ENCODE data around the gene RANBP9. TPM values are rescaled to one million over a fixed set of nuclear protein-coding genes. Genes with fewer than 3 reads are reported as not detected.

Gene RANBP9
- polyA plus RNA-seq, 2 donors = 60.8 to 123 TPM

DNA sequence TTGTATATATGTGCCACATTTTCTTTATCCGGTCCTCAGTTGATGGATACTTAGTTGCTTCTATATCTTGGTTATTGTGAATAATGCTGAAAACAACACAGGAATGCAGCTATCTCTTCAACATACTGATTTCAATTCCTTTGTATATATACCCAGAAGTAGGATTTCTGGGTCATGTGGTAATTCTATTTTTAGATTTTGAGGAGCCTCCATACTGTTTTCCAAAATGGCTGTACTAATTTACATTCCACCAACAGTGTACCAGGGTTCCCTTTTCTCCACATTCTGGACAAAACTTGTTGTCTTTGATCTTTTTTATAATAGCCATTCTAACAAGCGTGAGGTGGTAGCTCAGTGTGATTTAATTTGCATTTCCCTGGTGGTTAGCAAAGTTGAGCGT lies 135.6 kb downstream of the RANBP9 start:
- Histone ChIP-seq H3K36me3 (ENCODE audit: control insufficient read depth in 2 of 2, insufficient read depth in 2 of 2, low read length in 1 of 2) (peaks cover 0 to 2% of the 10 kb centered on the region in 2 donors), H3K9me3 (ENCODE audit: control insufficient read depth in 2 of 2, insufficient read depth in 1 of 2, low read depth in 1 of 2, low read length in 1 of 2) (no peaks in the 10 kb centered on the region), H3K4me3 (ENCODE audit: low read depth in 1 of 2, low read length in 2 of 2) (no peak overlapping the region), H3K27me3 (ENCODE audit: control insufficient read depth in 1 of 2, insufficient read depth in 2 of 2, low read length in 2 of 2) (no peaks in the 10 kb centered on the region), H3K27ac (ENCODE audit: low read depth in 2 of 2, low read length in 1 of 2) (no peak overlapping the region), H3K4me1 (ENCODE audit: control insufficient read depth in 2 of 2, insufficient read depth in 2 of 2, low read length in 1 of 2) (peaks cover 0 to 5% of the 10 kb centered on the region in 2 donors)
- WGBS, 2 donors = 93 to 99% methylated on average over 3 of the region's 3 CpGs

DNA sequence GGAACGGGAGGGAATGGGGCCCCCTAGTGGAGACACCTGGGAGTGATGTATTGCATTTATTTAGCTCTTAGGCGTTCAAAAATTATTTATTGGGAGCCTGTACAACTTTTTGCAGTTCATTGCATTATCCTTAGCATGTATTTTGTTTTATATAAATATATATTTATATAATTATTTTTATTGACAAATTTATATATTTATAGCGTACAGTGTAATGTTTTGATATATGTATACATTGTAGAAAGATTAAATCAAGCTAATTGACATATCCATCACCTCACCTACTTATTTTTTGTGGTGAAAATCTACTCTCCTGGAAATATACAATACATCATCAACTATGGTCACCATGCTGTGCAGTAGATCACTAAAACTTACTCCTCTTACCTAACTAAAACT lies 136.3 kb downstream of the RANBP9 start:
- H3K4me3 ChIP-seq (ENCODE audit: low read depth in 1 of 2, low read length in 2 of 2) = peak overlapping the region; percentile 73 to 75
- H3K27me3 ChIP-seq (ENCODE audit: control insufficient read depth in 1 of 2, insufficient read depth in 2 of 2, low read length in 2 of 2) = no peaks in the 10 kb centered on the region
- H3K4me1 ChIP-seq (ENCODE audit: control insufficient read depth in 2 of 2, insufficient read depth in 2 of 2, low read length in 1 of 2) = peaks cover 0 to 5% of the 10 kb centered on the region in 2 donors
- H3K27ac ChIP-seq (ENCODE audit: low read depth in 2 of 2, low read length in 1 of 2) = peak overlapping the region; percentile 98
- H3K9me3 ChIP-seq (ENCODE audit: control insufficient read depth in 2 of 2, insufficient read depth in 1 of 2, low read depth in 1 of 2, low read length in 1 of 2) = no peaks in the 10 kb centered on the region
- WGBS, 2 donors = 21 to 28% methylated on average over 3 of the region's 3 CpGs
- H3K36me3 ChIP-seq (ENCODE audit: control insufficient read depth in 2 of 2, insufficient read depth in 2 of 2, low read length in 1 of 2) = no peaks in the 10 kb centered on the region

GRCh38 chr6:13574571-13575376 lies 136.9 kb downstream of the RANBP9 start, which contains the start of gene SIRT5:
SIRT5 (plus strand) TSS chr6:13574601; CDS start chr6:13584111, 9,510 bp downstream.
- no peaks in the 10 kb centered on the region for H3K36me3 ChIP-seq (ENCODE audit: control insufficient read depth in 2 of 2, insufficient read depth in 2 of 2, low read length in 1 of 2)
- H3K27ac ChIP-seq (ENCODE audit: low read depth in 2 of 2, low read length in 1 of 2) = peak within 1 kb of the TSS; percentile 98
- H3K4me1 ChIP-seq (ENCODE audit: control insufficient read depth in 2 of 2, insufficient read depth in 2 of 2, low read length in 1 of 2) = peaks cover 0 to 5% of the 10 kb centered on the region in 2 donors
- no peaks in the 10 kb centered on the region for H3K9me3 ChIP-seq (ENCODE audit: control insufficient read depth in 2 of 2, insufficient read depth in 1 of 2, low read depth in 1 of 2, low read length in 1 of 2)
- WGBS, 2 donors = 0 to 1% methylated on average over 46 to 52 of the region's 52 CpGs
- H3K27me3 ChIP-seq (ENCODE audit: control insufficient read depth in 1 of 2, insufficient read depth in 2 of 2, low read length in 2 of 2) = no peaks in the 10 kb centered on the region
- peak within 1 kb of the TSS; percentile 73 to 75 for H3K4me3 ChIP-seq (ENCODE audit: low read depth in 1 of 2, low read length in 2 of 2)

DNA sequence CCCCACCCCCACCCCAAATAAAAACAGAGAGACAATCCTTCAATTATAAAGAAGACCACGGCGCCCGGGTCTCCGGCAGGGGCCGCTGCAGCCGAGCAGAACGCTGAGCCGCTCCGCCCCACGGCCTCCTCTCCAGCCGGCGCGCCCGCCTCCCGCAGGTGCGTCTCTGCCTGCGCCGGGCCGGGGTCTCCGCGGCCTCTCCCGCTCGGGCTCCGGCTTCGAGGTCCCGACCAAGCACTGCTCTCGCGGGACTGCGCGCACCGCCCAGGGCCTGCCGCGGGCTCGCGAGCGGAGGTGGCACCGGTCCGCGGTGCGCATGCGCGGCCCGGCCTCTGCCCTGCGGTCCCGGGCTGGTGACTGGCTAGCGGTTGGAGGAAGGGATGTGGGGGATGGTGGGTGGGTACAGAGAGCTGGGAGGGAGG lies 137.5 kb downstream of the RANBP9 start:
- Histone ChIP-seq H3K36me3 (ENCODE audit: control insufficient read depth in 2 of 2, insufficient read depth in 2 of 2, low read length in 1 of 2) (no peaks in the 10 kb centered on the region), H3K27me3 (ENCODE audit: control insufficient read depth in 1 of 2, insufficient read depth in 2 of 2, low read length in 2 of 2) (peaks cover 0 to 1% of the 10 kb centered on the region in 2 donors), H3K9me3 (ENCODE audit: control insufficient read depth in 2 of 2, insufficient read depth in 1 of 2, low read depth in 1 of 2, low read length in 1 of 2) (no peaks in the 10 kb centered on the region), H3K27ac (ENCODE audit: low read depth in 2 of 2, low read length in 1 of 2) (peak overlapping the region; percentile 98), H3K4me1 (ENCODE audit: control insufficient read depth in 2 of 2, insufficient read depth in 2 of 2, low read length in 1 of 2) (peaks cover 0 to 5% of the 10 kb centered on the region in 2 donors), H3K4me3 (ENCODE audit: low read depth in 1 of 2, low read length in 2 of 2) (peak overlapping the region; percentile 73 to 75)
- 0 to 1% methylated on average over 27 to 46 of the region's 46 CpGs for WGBS, 2 donors

DNA sequence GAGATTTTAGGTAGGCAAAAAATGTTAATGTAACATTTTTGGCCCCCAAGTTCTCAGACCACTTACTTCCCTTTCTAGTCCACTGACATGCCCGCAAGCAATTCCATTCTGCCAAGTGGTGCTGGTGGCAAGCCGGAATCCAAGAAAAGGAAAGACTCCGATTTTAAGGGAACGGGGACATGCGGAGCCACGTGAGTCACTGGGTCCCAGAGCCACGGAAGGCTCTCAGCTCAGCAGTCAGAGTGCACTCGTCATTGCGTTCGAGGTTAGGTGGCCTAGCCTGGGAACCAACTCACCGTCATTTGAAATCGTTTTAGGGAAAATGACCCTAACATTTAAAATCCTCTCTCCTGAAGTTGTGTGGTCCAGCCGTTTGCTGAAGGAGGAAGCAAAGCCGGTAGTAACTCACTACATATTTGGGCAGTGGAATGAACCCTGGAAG lies 137.9 kb downstream of the RANBP9 start:
- H3K27ac ChIP-seq (ENCODE audit: low read depth in 2 of 2, low read length in 1 of 2) = peak overlapping the region; percentile 98
- no peaks in the 10 kb centered on the region for H3K36me3 ChIP-seq (ENCODE audit: control insufficient read depth in 2 of 2, insufficient read depth in 2 of 2, low read length in 1 of 2)
- 4% methylated on average over 14 of the region's 14 CpGs for WGBS, 2 donors
- no peaks in the 10 kb centered on the region for H3K9me3 ChIP-seq (ENCODE audit: control insufficient read depth in 2 of 2, insufficient read depth in 1 of 2, low read depth in 1 of 2, low read length in 1 of 2)
- peak overlapping the region; percentile 73 to 75 for H3K4me3 ChIP-seq (ENCODE audit: low read depth in 1 of 2, low read length in 2 of 2)
- H3K4me1 ChIP-seq (ENCODE audit: control insufficient read depth in 2 of 2, insufficient read depth in 2 of 2, low read length in 1 of 2) = peaks cover 0 to 5% of the 10 kb centered on the region in 2 donors
- H3K27me3 ChIP-seq (ENCODE audit: control insufficient read depth in 1 of 2, insufficient read depth in 2 of 2, low read length in 2 of 2) = peaks cover 0 to 3% of the 10 kb centered on the region in 2 donors

DNA sequence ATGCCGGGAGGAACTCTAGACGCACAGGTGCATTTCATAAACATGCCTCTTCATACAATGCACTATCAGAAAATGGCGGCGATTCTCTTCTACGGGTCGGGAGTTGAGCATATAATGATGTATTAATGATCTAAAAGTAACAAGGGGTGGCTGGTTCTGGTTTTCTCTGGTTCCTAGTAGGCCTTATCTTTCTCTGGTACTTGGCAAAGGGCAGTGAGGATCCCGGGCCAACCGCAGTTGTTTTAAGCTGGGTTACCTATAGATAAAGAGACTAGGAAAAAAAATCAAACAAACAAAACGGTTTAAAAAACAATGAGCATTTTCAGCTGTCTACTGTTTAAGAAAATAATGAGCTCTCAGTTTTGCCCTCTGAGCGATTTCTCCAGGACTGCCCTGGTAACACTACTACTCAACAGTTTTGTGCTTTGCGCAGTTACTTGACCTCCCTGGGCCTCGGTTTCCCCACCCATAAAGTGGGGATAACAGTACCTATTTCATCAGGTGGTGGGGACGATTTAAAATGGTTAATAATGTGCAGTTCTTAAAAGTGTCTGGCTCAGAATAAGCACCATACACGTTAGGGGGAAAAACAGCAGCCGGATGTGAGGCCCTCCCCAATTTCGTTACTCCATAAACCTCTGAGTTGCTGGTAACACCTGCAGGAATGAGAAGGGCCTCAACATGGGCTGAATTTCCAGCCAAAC lies 138.5 kb downstream of the RANBP9 start:
- Histone ChIP-seq H3K4me1 (ENCODE audit: control insufficient read depth in 2 of 2, insufficient read depth in 2 of 2, low read length in 1 of 2) (peaks cover 0 to 5% of the 10 kb centered on the region in 2 donors), H3K36me3 (ENCODE audit: control insufficient read depth in 2 of 2, insufficient read depth in 2 of 2, low read length in 1 of 2) (no peaks in the 10 kb centered on the region), H3K9me3 (ENCODE audit: control insufficient read depth in 2 of 2, insufficient read depth in 1 of 2, low read depth in 1 of 2, low read length in 1 of 2) (no peaks in the 10 kb centered on the region), H3K27me3 (ENCODE audit: control insufficient read depth in 1 of 2, insufficient read depth in 2 of 2, low read length in 2 of 2) (peaks cover 0 to 3% of the 10 kb centered on the region in 2 donors), H3K4me3 (ENCODE audit: low read depth in 1 of 2, low read length in 2 of 2) (peak overlapping the region in 1 of 2 donors; percentile 73), H3K27ac (ENCODE audit: low read depth in 2 of 2, low read length in 1 of 2) (peak overlapping the region in 1 of 2 donors; percentile 47)
- WGBS, 2 donors = 77 to 82% methylated on average over 16 of the region's 16 CpGs

GRCh38 chr6:13572240-13572639 lies 139.4 kb downstream of the RANBP9 start:
- Histone ChIP-seq H3K27me3 (ENCODE audit: control insufficient read depth in 1 of 2, insufficient read depth in 2 of 2, low read length in 2 of 2) (peaks cover 0 to 3% of the 10 kb centered on the region in 2 donors), H3K36me3 (ENCODE audit: control insufficient read depth in 2 of 2, insufficient read depth in 2 of 2, low read length in 1 of 2) (no peaks in the 10 kb centered on the region), H3K27ac (ENCODE audit: low read depth in 2 of 2, low read length in 1 of 2) (no peak overlapping the region), H3K4me3 (ENCODE audit: low read depth in 1 of 2, low read length in 2 of 2) (no peak overlapping the region), H3K9me3 (ENCODE audit: control insufficient read depth in 2 of 2, insufficient read depth in 1 of 2, low read depth in 1 of 2, low read length in 1 of 2) (no peaks in the 10 kb centered on the region), H3K4me1 (ENCODE audit: control insufficient read depth in 2 of 2, insufficient read depth in 2 of 2, low read length in 1 of 2) (peaks cover 0 to 5% of the 10 kb centered on the region in 2 donors)
- WGBS, 2 donors = 92 to 93% methylated on average over 7 of the region's 7 CpGs

Other genes starting within 250 kb of the RANBP9 start
- 1 to 10 TPM; 4.2 to 6.8 TPM for gene GFOD1, start 224.2 kb downstream of the RANBP9 start, polyA plus RNA-seq
- 1 to 10 TPM; 3.6 to 5.5 TPM for gene SIRT5, start 137.2 kb downstream of the RANBP9 start, polyA plus RNA-seq
- gene NOL7, start 96.5 kb downstream of the RANBP9 start, polyA plus RNA-seq = 10 to 100 TPM; 30.9 to 52.1 TPM
- 10 to 100 TPM; 10.4 to 40.0 TPM for gene MCUR1, start 102.7 kb upstream of the RANBP9 start, polyA plus RNA-seq
- under 1 TPM; 0.06 to 0.08 TPM for gene RNF182, start 213.1 kb upstream of the RANBP9 start, polyA plus RNA-seq